HG03442 (cell line): Measurements from ENCODE around the gene NETO2.
"Not testable (repeated sequence)": the region's sequence is repeated elsewhere in the genome, so short reads cannot be mapped to it uniquely, and the experiment has no call there.

Experiments used
- ATAC-seq: cut with Tn5 transposase; IDR thresholded peaks from one replicate; pipeline ENCODE4 v1.9.1; 2021; ENCODE audit warnings: mild to moderate bottlenecking, moderate library complexity; ENCODE audit not compliant: unreplicated experiment

Gene NETO2

GRCh38 chr16:47136099-47136842, 7.5 kb downstream of the NETO2 start:
- ATAC-seq, result peak; percentile 39

GRCh38 chr16:47134550-47134949, 9.2 kb downstream of the NETO2 start:
- no peak for ATAC-seq

GRCh38 chr16:47132308-47132707, 11.4 kb downstream of the NETO2 start:
- ATAC-seq, result no peak

GRCh38 chr16:47129755-47130435, 13.8 kb downstream of the NETO2 start:
- no peak for ATAC-seq

GRCh38 chr16:47127541-47127940, 16.2 kb downstream of the NETO2 start:
- ATAC-seq, result no peak

- ATAC-seq, result no peak
Measured at GRCh38 chr16:47125757-47126156, 18.0 kb downstream of the NETO2 start.

GRCh38 chr16:47113130-47113529, 30.6 kb downstream of the NETO2 start:
- no peak for ATAC-seq

GRCh38 chr16:47110939-47111338, 32.8 kb downstream of the NETO2 start:
- no peak for ATAC-seq

GRCh38 chr16:47109361-47109760, 34.4 kb downstream of the NETO2 start:
- ATAC-seq, result no peak

- not testable (repeated sequence) for ATAC-seq
Measured at GRCh38 chr16:47102921-47103320, 40.8 kb downstream of the NETO2 start.

GRCh38 chr16:47097154-47097553, 46.6 kb downstream of the NETO2 start:
- ATAC-seq, result not testable (repeated sequence)

GRCh38 chr16:47096297-47096696, 47.4 kb downstream of the NETO2 start:
- no peak for ATAC-seq

GRCh38 chr16:47084198-47084597, 59.5 kb downstream of the NETO2 start:
- ATAC-seq, result no peak

- no peak for ATAC-seq
Measured at GRCh38 chr16:47082099-47082865, 61.5 kb downstream of the NETO2 start.

GRCh38 chr16:47081115-47081514, 62.6 kb downstream of the NETO2 start:
- ATAC-seq, result no peak

GRCh38 chr16:47079860-47080259, 63.9 kb downstream of the NETO2 start:
- ATAC-seq, result no peak

GRCh38 chr16:47073223-47074155, 70.3 kb downstream of the NETO2 start:
- ATAC-seq, result no peak

GRCh38 chr16:47072158-47072557, 71.6 kb downstream of the NETO2 start:
- no peak for ATAC-seq

- ATAC-seq, result no peak
Measured at GRCh38 chr16:47069841-47070584, 73.7 kb downstream of the NETO2 start.

- no peak for ATAC-seq
Measured at GRCh38 chr16:47069313-47069712, 74.4 kb downstream of the NETO2 start.
